HG03045 (cell line): ENCODE measurements around the gene SLC31A2.
"Not testable (repeated sequence)": the region's sequence is repeated elsewhere in the genome, so short reads cannot be mapped to it uniquely, and the experiment has no call there.

Experiments used
- ATAC-seq: cut with Tn5 transposase; IDR thresholded peaks from one replicate; pipeline ENCODE4 v1.9.1; 2021; ENCODE audit warnings: mild to moderate bottlenecking, moderate library complexity; ENCODE audit not compliant: unreplicated experiment

SLC31A2 gene, protein sequence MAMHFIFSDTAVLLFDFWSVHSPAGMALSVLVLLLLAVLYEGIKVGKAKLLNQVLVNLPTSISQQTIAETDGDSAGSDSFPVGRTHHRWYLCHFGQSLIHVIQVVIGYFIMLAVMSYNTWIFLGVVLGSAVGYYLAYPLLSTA

DNA sequence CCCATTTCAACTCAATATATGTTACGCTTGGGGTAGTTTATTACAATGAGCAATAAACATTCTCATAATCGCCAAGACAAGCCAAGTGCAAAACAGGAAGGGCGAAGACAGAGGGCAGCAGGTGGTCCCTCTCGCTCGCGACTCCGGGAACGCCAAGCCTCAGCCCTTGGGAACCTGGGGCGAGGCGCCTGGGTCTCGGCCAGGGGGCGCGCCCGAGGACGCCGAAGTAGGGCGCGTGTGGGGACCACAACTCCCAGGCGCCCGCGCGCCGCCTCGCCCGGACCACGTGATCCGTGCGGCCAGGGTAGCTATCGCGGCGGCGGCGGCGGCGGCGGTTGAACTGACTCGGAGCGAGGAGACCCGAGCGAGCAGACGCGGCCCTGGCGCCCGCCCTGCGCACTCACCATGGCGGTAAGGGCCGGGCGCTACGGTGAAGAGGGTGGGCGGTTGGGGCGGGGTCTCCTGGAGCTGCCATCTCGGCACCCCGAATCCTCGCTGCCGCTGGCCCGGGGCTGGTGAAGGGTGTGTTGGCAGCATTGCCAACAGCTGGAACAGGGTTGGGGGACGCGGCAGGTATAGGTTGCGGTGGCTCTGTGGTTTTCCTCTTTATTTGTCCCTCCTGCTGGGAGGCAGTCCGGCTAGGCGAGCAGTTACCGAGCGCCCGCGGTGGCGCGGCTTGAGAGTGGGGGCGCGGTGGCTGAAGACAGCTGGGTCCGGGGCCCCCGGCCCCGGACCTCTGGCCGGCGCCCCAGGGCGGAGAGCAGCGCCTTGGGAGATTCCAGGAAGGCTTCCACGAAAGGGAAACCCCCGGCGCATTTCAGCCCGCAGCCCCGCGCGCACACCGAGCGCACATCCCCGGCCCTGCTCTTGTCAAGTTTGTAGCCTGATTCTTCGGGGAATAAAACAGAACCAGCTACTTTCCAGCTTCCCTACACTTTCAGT is at the start of gene SLC31A2:
SLC31A2 (plus strand) TSS at position 338 of the 942 bp plus-strand sequence; CDS start at position 406, 68 bp downstream.
- peak; percentile 97 for ATAC-seq

DNA sequence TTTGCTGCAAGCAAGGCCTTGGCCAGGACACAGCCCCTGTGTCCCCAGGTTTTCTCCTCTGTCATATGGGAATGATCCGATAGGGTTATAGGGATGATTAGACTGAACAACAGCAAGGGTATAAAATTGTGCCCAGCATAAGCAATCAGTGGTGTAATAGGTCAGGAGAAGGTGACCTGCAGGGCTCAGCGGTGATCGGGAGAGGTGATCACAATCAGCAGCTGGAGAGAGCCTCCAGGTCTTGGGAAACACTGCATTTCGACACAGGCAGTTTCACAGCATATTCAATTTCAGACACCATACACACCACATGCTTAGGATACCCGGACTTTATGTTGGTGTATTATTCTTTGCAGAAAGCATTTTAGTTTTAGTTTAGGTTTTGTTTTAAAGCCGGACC is 45.5 kb upstream of the SLC31A2 start:
- ATAC-seq = not testable (repeated sequence)

DNA sequence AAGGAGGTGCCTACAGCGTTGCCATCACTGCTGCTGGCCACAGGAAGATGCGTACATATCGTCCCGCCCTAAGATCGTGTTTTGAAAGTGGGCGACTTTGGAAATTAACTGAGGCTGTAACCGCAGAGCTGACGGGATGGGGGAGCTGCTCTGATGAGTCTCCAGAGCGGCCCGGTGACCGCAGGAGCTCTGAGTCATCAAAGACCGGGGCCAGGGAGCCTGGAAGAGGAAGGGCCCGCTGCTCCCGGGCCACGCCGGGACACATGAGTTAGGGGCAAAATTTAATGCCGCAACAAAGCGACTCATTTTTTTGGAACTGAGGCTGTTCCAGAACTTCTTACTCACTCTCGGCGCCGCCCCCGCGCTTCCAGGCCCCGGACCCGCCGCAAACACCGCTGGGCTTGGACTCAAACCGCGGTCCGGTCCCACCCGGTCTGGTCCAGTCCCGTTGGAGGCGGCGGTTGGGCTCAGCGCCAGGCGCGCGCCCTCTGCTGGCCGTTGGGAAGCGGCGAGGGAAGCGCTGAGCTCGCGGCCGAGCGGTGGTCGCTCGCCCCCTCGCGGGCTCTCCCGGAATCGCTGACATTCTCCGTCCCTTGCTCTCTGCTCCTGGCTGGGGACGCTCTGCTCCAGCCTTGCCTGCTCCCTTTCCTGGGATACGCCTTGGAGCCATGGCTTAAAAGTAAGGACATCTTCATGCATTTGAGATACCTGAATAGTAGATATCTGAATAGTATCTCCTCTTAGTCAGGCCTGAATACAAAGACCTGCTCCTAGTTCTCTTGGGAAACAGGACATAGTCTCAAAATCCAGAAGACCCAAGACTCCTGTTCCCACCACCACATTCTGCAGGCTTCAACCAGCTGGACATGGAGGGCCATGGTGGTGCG is 39.5 kb upstream of the SLC31A2 start:
- peak; percentile 55 for ATAC-seq

DNA sequence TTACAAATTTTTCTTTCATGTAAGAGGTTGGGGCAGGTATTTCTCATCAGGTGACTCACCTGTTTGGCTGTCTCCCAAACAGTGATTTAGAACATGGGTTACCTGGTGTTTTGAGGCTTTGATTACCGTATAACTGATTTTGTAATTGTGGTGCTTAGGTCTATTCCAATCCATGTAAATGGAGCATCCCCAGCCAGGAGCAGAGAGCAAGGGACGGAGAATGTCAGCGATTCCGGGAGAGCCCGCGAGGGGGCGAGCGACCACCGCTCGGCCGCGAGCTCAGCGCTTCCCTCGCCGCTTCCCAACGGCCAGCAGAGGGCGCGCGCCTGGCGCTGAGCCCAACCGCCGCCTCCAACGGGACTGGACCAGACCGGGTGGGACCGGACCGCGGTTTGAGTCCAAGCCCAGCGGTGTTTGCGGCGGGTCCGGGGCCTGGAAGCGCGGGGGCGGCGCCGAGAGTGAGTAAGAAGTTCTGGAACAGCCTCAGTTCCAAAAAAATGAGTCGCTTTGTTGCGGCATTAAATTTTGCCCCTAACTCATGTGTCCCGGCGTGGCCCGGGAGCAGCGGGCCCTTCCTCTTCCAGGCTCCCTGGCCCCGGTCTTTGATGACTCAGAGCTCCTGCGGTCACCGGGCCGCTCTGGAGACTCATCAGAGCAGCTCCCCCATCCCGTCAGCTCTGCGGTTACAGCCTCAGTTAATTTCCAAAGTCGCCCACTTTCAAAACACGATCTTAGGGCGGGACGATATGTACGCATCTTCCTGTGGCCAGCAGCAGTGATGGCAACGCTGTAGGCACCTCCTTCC is 37.9 kb upstream of the SLC31A2 start:
- ATAC-seq = peak; percentile 65

DNA sequence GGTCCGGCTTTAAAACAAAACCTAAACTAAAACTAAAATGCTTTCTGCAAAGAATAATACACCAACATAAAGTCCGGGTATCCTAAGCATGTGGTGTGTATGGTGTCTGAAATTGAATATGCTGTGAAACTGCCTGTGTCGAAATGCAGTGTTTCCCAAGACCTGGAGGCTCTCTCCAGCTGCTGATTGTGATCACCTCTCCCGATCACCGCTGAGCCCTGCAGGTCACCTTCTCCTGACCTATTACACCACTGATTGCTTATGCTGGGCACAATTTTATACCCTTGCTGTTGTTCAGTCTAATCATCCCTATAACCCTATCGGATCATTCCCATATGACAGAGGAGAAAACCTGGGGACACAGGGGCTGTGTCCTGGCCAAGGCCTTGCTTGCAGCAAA is 32.0 kb upstream of the SLC31A2 start:
- not testable (repeated sequence) for ATAC-seq

DNA sequence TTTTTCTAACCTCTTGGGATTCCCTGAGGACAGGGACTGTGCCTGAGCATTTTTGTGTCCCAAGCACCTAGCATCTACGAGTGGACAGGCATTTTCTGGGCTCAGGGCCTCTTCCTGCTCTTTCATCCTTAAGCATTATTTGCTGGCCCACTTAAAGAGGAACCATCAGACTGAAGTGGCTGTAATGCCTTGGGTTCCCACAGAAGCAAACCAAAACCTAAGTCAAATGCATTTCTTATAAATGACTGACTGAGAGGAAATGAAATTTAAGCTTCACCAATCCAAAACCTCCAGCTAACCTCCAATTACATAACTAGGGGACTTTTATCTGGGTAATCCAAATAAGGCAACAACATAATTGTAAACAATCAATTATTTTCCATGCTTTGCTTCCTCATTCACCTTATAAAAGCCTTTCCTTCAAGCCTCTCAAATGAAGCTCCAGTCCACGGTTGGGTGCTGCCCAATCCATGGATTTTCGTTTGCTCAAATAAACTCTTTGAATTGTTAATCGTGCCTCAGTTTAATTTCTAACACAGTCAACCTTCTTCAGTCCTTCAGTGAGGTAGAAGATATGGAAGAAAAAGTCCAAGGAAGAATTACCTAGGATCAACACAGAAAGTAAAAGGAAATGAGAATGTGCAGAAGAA is 25.3 kb upstream of the SLC31A2 start:
- no peak for ATAC-seq

DNA sequence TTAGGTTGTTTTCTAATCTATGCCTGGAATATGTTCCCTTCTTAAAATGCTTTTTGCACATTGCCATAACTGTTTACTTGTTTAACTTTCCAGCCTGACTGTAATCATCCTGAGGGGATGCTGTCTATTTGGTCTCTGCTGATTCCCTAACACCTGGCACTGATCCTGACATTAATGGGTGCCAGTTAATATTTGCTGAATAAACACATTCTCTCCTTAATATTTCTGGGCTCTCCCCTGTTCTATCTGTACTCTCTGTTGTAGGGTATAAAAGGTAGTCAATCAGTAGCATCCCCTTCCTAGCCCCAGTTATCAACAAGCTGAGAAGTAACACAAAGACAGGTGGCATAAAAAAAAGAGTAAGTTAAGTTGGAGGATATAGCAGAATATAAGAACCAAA is 21.3 kb upstream of the SLC31A2 start:
- ATAC-seq = no peak

DNA sequence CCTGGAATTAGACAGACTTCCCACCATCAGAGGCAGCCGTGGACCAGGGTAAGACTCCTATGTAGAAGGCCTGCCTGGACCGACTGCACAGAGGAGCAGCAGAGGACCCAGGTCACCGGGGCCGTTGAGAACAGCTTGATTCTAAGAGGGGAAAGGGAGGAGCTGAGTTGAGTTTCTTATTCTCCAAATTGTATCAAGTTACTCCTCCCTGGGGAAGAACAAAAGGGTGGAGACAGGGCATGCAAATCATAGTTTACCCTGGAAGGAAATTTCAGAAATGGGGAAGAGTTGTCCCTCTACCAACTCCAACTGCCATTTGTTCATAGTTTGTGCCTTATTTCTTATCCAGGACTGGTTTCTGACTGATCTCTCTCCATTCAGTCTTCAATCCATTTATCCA is 20.9 kb upstream of the SLC31A2 start:
- ATAC-seq = no peak

DNA sequence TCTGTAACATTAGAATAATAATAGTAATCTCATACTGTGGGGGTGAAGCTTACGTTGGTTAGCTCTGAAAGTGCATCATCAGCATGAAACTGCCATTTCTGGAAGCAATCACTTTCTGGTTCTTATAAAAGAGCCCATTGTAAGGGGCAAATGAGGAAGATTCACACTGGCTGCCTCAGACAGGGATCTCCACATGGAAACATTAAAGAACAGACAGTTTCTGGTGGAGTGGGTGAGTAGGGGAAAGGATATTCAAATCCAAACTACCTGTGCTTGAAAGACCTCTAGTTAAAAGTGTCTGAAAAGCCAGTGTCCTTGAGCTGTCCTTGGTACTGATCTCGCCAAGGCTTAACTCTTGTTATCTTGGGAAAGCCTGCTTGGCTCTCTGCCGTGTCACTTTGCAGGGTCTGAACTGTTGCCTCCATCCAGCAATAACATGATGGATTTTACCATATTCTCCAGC is 19.1 kb upstream of the SLC31A2 start:
- no peak for ATAC-seq

DNA sequence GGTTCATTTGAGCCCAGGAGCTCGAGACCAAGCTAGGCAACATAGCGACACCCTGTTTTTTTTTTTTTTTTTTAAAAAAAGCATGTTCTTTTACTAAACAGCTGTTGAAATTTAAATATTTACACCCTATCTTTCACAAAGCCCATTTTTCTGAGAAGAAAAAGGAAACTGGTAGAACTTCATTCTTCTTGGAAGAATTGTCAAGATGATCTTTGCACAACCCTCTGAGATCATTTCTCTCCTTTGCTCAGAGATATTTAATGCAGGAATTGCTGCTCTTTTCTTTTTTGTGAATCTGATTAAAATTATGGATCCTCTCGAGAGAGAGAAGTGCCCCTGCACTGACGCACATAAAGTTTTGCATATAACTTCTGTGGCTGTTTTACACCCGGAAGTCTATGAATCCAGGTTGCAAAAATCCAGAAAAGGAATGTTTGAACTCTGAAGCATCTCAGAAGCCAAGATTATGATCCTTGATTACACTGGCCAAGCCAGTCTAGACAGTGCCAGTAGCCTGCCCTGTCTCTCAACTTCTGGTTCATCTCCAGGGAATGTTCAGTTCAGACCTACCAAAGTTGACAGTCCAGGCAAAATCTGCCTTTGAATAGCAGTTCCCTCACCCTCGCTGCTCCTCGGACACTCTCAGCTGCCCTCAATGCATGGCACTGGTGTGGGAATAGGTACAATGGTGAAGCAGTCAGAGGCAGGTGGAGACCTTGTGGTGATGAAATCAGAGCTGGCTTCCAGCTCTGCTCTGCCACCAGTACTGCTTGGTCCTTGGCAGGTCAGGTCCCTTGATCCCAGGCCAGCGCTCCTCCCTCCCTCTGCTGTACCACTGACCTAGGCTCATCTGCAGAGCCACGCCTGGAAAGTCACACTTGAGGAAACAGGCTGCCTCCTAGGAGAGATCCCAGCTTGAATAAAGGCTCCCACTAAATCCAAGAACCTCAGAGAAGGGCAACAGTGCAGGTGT is 13.3 kb upstream of the SLC31A2 start:
- ATAC-seq = no peak

DNA sequence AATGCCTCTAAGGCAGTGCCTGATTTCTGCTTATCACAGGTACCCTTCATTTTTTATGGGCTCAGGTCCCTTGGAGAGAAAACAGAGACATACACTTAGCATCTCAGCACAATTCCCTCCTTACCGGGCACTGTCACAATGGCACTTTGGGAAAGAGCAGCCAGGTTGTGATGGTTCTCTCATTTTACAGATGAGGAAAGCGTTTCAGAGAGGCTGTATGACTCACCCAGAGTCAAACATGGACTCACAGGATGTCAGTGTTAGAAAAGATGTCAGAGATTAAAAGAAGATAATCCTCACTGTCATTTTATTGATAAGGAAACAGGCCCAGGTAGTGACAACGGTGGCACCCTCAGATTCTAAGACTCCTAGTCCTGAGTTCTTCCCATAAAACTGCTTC is 12.0 kb upstream of the SLC31A2 start:
- no peak for ATAC-seq

DNA sequence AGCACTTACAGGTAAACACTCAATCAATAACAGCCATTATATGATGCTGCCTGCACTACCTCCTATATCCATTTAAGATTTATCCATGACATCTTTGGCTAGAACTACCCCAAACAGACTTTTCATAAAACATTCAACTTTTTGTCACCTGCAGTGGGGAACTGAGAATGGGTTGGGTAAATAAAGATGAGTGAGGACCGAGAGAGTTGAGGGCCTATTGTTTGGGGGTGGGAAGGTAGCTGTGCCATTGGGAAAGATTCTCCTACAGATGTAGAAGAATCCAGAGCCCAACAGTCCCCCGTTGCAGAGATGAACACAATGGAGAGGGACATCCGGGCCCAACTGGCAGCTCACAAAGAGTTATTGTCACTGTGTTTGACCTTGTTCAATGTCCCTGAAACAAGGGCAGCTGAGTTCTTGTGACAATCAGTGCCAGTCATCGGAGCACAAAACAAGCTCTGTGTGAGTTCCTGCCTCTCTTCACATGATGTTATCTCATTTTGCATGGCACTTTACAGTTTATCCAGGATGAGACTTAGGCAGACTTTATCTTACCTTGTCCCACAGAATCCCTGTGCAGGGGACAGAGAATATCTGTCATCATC is 11.5 kb upstream of the SLC31A2 start:
- ATAC-seq = no peak

DNA sequence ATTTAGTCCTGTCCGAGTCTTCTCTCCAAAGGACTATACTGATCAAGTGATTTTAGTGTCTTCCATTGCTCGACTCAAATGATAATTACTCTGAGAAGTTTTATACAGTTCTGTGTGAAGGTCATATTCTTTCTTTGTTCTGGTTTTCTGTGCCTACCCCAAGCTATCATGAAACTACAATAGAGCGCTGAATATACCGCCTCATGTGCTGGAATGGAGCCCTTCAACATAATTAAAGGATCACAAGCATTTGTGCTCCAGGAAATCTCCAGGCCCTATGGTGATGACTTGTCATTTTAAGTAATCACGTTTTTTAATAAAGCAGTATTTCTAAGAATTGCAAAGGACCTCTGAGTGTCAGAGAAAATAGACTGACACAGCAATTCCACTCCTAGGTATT is 10.9 kb upstream of the SLC31A2 start:
- no peak for ATAC-seq

DNA sequence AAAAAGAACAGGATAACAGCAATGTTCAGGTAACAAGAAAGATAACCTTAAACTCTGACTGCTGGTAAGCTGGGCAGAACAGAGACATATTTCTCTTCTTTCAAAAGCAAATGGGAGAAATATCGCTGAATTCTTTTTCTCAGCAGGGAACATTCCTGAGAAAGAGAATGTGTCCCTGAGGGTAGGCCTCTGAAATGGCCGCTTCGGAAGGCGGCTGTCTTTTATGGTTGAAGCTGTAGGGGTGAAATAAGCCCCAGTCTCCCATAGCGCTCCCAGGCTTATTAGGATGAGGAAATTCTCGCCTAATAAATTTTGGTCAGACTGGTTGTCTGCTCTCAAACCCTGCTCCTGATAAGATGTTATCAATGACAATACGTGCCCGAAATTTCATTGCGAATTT is 9.9 kb upstream of the SLC31A2 start:
- ATAC-seq = not testable (repeated sequence)

DNA sequence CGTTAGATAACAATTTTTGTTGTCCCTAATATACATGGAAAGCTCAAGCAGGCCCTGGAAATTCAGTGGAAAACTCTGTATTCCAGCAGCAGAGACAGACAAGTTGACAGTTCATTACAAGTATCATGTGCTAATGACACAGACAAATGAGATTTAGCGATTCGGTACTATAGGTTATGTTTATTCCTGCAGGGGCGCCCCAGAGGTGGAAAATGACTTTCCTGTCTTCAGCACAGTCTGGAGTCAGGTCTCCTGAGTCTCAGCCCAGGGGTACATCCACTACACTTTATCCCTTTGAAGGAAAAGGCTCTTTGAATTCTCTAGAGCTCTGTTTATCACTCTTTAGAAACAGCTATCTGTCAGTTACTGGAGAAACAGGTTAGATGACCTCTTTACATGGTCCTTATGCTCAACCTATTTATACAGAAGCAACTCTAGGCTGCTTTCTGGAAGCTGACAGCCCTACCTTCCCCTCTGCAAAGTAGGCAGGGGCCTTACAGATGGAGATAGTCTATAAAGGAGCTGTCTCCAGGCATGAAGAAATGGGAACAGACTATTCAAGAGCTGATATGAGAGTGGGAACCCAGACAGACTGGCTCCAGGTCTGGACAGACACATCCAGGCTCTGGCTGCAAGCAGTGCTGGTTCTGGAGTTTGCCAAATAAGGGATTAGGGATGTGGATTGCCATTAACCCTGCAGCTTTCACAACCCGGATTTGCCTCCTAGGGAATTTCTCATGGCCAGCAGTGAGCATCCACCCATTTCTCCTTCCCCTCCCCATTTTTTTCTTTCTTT is 7.2 kb upstream of the SLC31A2 start:
- ATAC-seq = no peak

DNA sequence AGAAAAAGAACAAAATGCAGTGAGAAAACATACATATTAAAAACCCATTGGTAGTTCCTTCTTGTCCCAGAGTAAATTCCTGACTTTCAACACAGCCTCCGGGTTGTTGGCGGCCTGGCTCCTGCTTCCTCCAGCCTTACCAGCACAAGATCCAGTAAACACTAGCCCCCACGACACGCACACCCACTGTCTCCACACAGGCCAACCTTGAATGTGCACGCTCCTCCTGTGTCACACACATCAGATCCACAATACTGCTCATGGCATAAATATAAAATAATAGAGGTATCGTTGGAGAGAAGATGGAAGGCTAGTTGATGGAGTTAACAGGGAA is 2.5 kb upstream of the SLC31A2 start:
- no peak for ATAC-seq

DNA sequence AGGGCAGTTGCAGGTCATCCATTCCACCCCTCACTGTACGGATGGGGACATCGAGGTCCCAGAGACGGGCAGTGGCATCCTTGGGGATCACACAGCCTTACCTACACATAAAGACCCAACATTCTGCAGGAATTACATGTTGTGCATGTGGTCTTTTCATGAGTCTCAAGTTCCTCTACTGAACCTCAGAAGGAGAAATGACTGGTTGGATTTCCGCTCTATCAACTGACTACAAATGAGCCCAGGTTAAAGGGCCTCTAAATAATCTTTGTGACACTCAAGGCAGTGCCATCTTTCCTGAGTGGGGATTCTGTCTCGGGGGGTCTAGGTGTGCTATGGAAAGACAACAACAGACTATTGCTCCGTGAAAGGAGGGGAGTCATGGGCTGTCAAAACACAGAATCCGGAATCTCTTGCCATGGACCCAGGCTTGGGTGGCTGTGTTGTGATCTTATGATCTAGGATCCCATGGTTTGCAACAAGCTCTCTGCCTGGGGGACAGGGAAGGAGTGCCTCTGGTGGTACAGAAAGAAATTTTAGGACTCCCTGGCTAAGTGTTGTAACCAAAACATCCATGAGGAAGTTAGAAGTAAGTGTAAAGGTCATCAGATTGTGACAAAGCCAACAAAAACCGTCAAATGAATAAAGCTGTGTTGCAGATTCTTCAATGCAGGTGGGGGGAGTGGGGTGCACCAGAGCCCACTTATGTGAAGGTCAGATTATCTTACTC is 1.9 kb upstream of the SLC31A2 start:
- no peak for ATAC-seq
